HG02981 (cell line): ENCODE data around the gene SGCA.

Experiments used
- ATAC-seq: cut with Tn5 transposase; IDR thresholded peaks from one replicate; pipeline ENCODE4 v1.9.1; 2021; ENCODE audit warnings: mild to moderate bottlenecking, moderate library complexity; ENCODE audit not compliant: unreplicated experiment

The SGCA gene

GRCh38 chr17:50165867-50166517 is at the start of gene SGCA:
Gene SGCA, plus strand, starts transcription at chr17:50166005. Its CDS starts 36 bp downstream, at chr17:50166041.
- ATAC-seq = no peak

GRCh38 chr17:50117202-50118051 is 48.4 kb upstream of the SGCA start:
- ATAC-seq = no peak

- ATAC-seq = no peak
Measured at GRCh38 chr17:50118076-50118827, 47.6 kb upstream of the SGCA start.

- ATAC-seq = no peak
Measured at GRCh38 chr17:50118828-50119218, 47.0 kb upstream of the SGCA start.

- no peak for ATAC-seq
Measured at GRCh38 chr17:50120475-50121253, 45.1 kb upstream of the SGCA start.

- ATAC-seq = no peak
Measured at GRCh38 chr17:50122945-50123344, 42.9 kb upstream of the SGCA start.

- no peak for ATAC-seq
Measured at GRCh38 chr17:50123649-50124349, 42.0 kb upstream of the SGCA start.

- no peak for ATAC-seq
Measured at GRCh38 chr17:50125420-50125997, 40.3 kb upstream of the SGCA start.

- ATAC-seq = no peak
Measured at GRCh38 chr17:50127697-50128361, 38.0 kb upstream of the SGCA start.

- ATAC-seq = no peak
Measured at GRCh38 chr17:50128441-50129352, 37.1 kb upstream of the SGCA start.

GRCh38 chr17:50129353-50129727 is 36.5 kb upstream of the SGCA start:
- no peak for ATAC-seq

GRCh38 chr17:50129728-50130558 is 35.9 kb upstream of the SGCA start, which contains the start of gene SAMD14:
Gene SAMD14, minus strand, starts transcription at chr17:50130160. Its CDS starts 5,201 bp downstream, at chr17:50124959.
- ATAC-seq = no peak

- no peak for ATAC-seq
Measured at GRCh38 chr17:50130559-50131305, 35.1 kb upstream of the SGCA start.

GRCh38 chr17:50132104-50132794 is 33.6 kb upstream of the SGCA start:
- no peak for ATAC-seq

GRCh38 chr17:50133028-50133768 is 32.6 kb upstream of the SGCA start:
- ATAC-seq = no peak
